ENCODE measurements around the gene CRYBB2. TPM values are rescaled to one million over a fixed set of nuclear protein-coding genes. Genes with fewer than 3 reads are reported as not detected.

CRYBB2 gene
- total RNA-seq, 1 experiment from 2014 or later, result not detected

DNA sequence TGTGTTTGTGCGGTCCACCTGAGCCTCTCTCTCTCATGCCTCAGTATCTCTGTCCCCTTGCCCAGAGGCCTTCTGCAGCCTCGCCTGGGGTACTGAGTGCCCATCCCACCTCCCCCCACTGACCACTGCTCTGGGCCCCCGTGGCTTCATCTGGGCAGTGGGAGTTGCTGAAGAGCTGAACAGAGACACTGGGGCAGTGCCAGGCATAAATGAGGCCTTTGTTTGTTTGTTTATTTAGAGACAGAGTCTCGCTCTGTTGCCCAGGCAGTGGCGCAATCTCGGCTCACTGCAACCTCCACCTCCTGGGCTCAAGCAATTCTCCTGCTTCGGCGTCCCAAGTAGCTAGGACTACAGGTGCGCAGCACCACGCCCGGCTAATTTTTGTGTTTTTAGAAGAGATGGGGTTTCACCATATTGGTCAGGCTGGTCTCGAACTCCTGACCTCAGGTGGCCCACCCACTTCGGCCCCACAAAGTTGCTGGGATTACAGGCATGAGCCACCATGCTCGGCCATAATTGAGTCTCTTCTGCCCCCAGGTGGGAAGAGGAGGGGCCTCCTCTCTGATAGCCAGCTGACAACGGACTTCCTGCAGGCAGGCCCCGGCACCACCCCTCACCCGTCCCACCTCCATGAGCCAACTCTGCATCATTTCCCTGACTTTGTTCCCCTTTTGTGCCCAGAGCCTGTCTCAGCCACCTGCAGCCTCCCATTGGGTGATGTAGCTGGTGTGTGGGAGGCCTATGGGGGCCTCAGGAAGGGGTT, 10.5 kb upstream of the CRYBB2 start:
- DNase-seq (ENCODE audit: low spot score), result no peak
- CTCF ChIA-PET, result no interaction called here

DNA sequence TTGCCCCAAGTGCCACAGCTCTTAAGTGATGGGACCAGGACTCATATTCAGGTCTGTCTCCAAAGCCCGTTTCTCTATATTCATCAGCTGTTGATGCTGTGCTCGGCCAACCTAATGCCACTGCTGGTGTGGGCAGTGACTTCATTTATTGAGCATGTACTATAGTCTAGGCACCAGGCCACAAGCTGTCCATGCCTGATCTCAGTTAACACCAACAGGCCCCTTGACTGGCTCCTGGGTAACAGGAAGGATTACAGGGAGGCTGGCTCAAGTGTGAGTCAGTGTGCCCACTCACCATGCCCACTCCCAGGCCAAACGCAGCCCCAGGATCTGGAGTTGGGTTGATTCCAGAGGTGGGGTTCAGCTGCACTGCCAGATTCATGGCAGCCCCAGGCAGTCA, 8.6 kb upstream of the CRYBB2 start:
- ChIA-PET CTCF (no interaction called here), POLR2A (ENCODE audit: low non-redundant PET) (no interaction called here)
- H3K27ac ChIP-seq (ENCODE audit: low read depth, low read length, poor library complexity, severe bottlenecking), result no peak overlapping the region
- no TSS peak for BruUV-seq (replicated peaks)
- H3K36me3 ChIP-seq (ENCODE audit: insufficient read depth, low read length, poor library complexity, severe bottlenecking), result no peaks in the 10 kb centered on the region
- no peak overlapping the region for H3K4me3 ChIP-seq (ENCODE audit: low read depth, low read length, poor library complexity, severe bottlenecking)
- TF ChIP-seq, protein P1, sequence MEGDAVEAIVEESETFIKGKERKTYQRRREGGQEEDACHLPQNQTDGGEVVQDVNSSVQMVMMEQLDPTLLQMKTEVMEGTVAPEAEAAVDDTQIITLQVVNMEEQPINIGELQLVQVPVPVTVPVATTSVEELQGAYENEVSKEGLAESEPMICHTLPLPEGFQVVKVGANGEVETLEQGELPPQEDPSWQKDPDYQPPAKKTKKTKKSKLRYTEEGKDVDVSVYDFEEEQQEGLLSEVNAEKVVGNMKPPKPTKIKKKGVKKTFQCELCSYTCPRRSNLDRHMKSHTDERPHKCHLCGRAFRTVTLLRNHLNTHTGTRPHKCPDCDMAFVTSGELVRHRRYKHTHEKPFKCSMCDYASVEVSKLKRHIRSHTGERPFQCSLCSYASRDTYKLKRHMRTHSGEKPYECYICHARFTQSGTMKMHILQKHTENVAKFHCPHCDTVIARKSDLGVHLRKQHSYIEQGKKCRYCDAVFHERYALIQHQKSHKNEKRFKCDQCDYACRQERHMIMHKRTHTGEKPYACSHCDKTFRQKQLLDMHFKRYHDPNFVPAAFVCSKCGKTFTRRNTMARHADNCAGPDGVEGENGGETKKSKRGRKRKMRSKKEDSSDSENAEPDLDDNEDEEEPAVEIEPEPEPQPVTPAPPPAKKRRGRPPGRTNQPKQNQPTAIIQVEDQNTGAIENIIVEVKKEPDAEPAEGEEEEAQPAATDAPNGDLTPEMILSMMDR (conservative IDR thresholded peaks at IDR 0.05; ENCODE audit: low read depth, low read length), result no peak
- no peak for TF ChIP-seq EZH2 (IDR thresholded peaks at IDR 0.05; ENCODE audit: borderline replicate concordance, low read depth, low read length, poor library complexity, severe bottlenecking)
- DNase-seq (ENCODE audit: low spot score), result no peak
- intact Hi-C loops (cut with micrococcal nuclease; ENCODE audit: unreplicated experiment), result no loop called here
- H3K4me1 ChIP-seq (ENCODE audit: insufficient read depth, low read length, poor library complexity, severe bottlenecking), result no peaks in the 10 kb centered on the region
- no peaks in the 10 kb centered on the region for H3K9me3 ChIP-seq (ENCODE audit: low read depth, low read length, poor library complexity, severe bottlenecking)
- no peaks in the 10 kb centered on the region for H3K27me3 ChIP-seq (replicated peaks; ENCODE audit: insufficient read depth, low read depth, low read length, poor library complexity)

More for the DNA sequence above, 10.5 kb upstream of the CRYBB2 start:
- Histone ChIP-seq H3K27ac (ENCODE audit: low read depth, low read length, poor library complexity, severe bottlenecking) (no peak overlapping the region), H3K4me3 (ENCODE audit: low read depth, low read length, poor library complexity, severe bottlenecking) (no peak overlapping the region), H3K36me3 (ENCODE audit: insufficient read depth, low read length, poor library complexity, severe bottlenecking) (no peaks in the 10 kb centered on the region), H3K9me3 (ENCODE audit: low read depth, low read length, poor library complexity, severe bottlenecking) (no peaks in the 10 kb centered on the region), H3K27me3 (replicated peaks; ENCODE audit: insufficient read depth, low read depth, low read length, poor library complexity) (no peaks in the 10 kb centered on the region), H3K4me1 (ENCODE audit: insufficient read depth, low read length, poor library complexity, severe bottlenecking) (no peaks in the 10 kb centered on the region)
- no TSS peak for BruUV-seq (replicated peaks)
- TF ChIP-seq, protein P1 (conservative IDR thresholded peaks at IDR 0.05; ENCODE audit: low read depth, low read length), result no peak
- no peak for TF ChIP-seq EZH2 (IDR thresholded peaks at IDR 0.05; ENCODE audit: borderline replicate concordance, low read depth, low read length, poor library complexity, severe bottlenecking)
- POLR2A ChIA-PET (ENCODE audit: low non-redundant PET), result no interaction called here
- intact Hi-C loops (cut with micrococcal nuclease; ENCODE audit: unreplicated experiment), result no loop called here

DNA sequence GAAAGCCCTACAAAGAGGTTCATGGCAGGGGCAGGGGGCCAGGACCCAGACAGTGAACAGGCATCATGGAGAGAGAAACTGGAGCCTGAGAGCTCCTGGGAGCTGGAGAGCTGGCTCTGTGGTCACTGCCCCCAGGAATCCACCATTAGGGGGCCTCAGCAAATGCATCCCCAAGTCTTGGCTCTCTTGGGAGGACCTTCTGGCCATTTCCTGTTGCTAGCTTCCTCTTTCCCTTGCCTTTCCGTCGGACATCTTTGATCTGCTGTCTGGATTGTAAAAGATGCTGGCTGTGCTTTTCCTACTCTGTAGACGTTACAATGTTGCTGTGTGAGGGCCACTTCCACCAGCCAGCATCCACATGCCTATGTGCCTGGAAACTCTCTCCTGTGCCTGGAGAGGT, 7.1 kb upstream of the CRYBB2 start:
- BruUV-seq (replicated peaks), result no TSS peak
- TF ChIP-seq, protein P1 (conservative IDR thresholded peaks at IDR 0.05; ENCODE audit: low read depth, low read length), result no peak
- no peak for TF ChIP-seq EZH2 (IDR thresholded peaks at IDR 0.05; ENCODE audit: borderline replicate concordance, low read depth, low read length, poor library complexity, severe bottlenecking)
- Histone ChIP-seq H3K4me3 (ENCODE audit: low read depth, low read length, poor library complexity, severe bottlenecking) (no peak overlapping the region), H3K27ac (ENCODE audit: low read depth, low read length, poor library complexity, severe bottlenecking) (no peak overlapping the region), H3K9me3 (ENCODE audit: low read depth, low read length, poor library complexity, severe bottlenecking) (no peaks in the 10 kb centered on the region), H3K36me3 (ENCODE audit: insufficient read depth, low read length, poor library complexity, severe bottlenecking) (no peaks in the 10 kb centered on the region), H3K4me1 (ENCODE audit: insufficient read depth, low read length, poor library complexity, severe bottlenecking) (no peaks in the 10 kb centered on the region), H3K27me3 (replicated peaks; ENCODE audit: insufficient read depth, low read depth, low read length, poor library complexity) (no peaks in the 10 kb centered on the region)
- intact Hi-C loops (cut with micrococcal nuclease; ENCODE audit: unreplicated experiment), result no loop called here
- POLR2A ChIA-PET (ENCODE audit: low non-redundant PET), result no interaction called here
- DNase-seq (ENCODE audit: low spot score), result no peak
- CTCF ChIA-PET, result no interaction called here

Data from A673 (cell line).